H1 (cell line): ENCODE results near the gene DCLK1. TPM values are rescaled to one million over a fixed set of nuclear protein-coding genes. Genes with fewer than 3 reads are reported as not detected.

Experiments used
- CTCF ChIA-PET: fragments of 300-600 bp; sonication (Branson Sonifier 250); formaldehyde crosslinking; loops from one replicate; lab custom pipeline; 2021; ENCODE audit not compliant: partially characterized antibody; lab: Charles Lee
- POLR2A ChIA-PET: fragments of 300-600 bp; sonication (Branson Sonifier 250); formaldehyde crosslinking; loops from one replicate; lab custom pipeline; 2021; ENCODE audit warnings: inconsistent platforms; ENCODE audit not compliant: partially characterized antibody; lab: Charles Lee
- DNase-seq, 2 experiments: peaks; one replicate each; pipeline versions ENCODE4 v3.0.0 to v3.0.0-alpha.2; 2010 to 2022; ENCODE audit warnings: low spot score in 2 of 2, low read depth in 1 of 2, mixed read lengths in 1 of 2
- FAIRE-seq: peaks from 2 replicates; lab custom pipeline; 2011; peaks lifted over from hg19 to GRCh38; lab: Jason Lieb, UNC
- H2AFZ ChIP-seq: 2 replicates; pipeline ENCODE4 v1.8.1; 2012; ENCODE audit warnings: low read length, inconsistent platforms
- H2AK5ac ChIP-seq: 2 replicates; pipeline ENCODE4 v1.6.1; 2013; ENCODE audit warnings: low read depth, low read length
- H2BK120ac ChIP-seq: replicated peaks from 2 replicates; pipeline ENCODE3; 2013; ENCODE audit warnings: low read depth, low read length, inconsistent platforms
- H2BK12ac ChIP-seq: 2 replicates; pipeline ENCODE4 v1.6.1; 2013; ENCODE audit warnings: low read depth, low read length
- H2BK15ac ChIP-seq: 2 replicates; pipeline ENCODE4 v1.6.1; 2013; ENCODE audit warnings: low read length
- H2BK20ac ChIP-seq: 2 replicates; pipeline ENCODE4 v1.6.1; 2013; ENCODE audit warnings: low read length
- H2BK5ac ChIP-seq: 2 replicates; pipeline ENCODE4 v1.6.1; 2013; ENCODE audit warnings: low read depth, low read length
- H3K14ac ChIP-seq: 2 replicates; pipeline ENCODE4 v1.6.1; 2013; ENCODE audit warnings: inconsistent platforms; ENCODE audit not compliant: insufficient read length
- H3K18ac ChIP-seq: 2 replicates; pipeline ENCODE4 v1.6.1; 2013; ENCODE audit warnings: low read length; ENCODE audit errors: extremely low read depth
- H3K23ac ChIP-seq: 2 replicates; pipeline ENCODE4 v1.6.1; 2013; ENCODE audit warnings: inconsistent platforms; ENCODE audit not compliant: insufficient read length
- H3K23me2 ChIP-seq: 2 replicates; pipeline ENCODE4 v1.6.1; 2013; ENCODE audit warnings: low read depth, low read length
- H3K27ac ChIP-seq: 2 replicates; pipeline ENCODE4 v1.6.1; 2011; ENCODE audit warnings: low read depth, low read length, inconsistent platforms
- H3K27me3 ChIP-seq, 4 experiments: replicated peaks in 1 of 4; 1 replicate in 1 of 4; 2 replicates in 3 of 4; pipeline versions ENCODE4 v1.6.1 to v1.8.1; 2011 to 2013; ENCODE audit warnings: low read length in 3 of 4, mild to moderate bottlenecking in 3 of 4, inconsistent platforms in 2 of 4, mixed read lengths in 2 of 4, moderate library complexity in 1 of 4; ENCODE audit not compliant: control insufficient read depth in 3 of 4, insufficient read depth in 3 of 4; ENCODE audit errors: extremely low read depth in 1 of 4
- H3K36me3 ChIP-seq, 4 experiments: 2 replicates each; pipeline versions ENCODE4 v1.6.1 to v1.8.1; 2011 to 2013; ENCODE audit warnings: mild to moderate bottlenecking in 4 of 4, low read length in 3 of 4, moderate library complexity in 2 of 4, control low read depth in 1 of 4, inconsistent platforms in 1 of 4; ENCODE audit not compliant: insufficient read depth in 4 of 4, control insufficient read depth in 2 of 4
- H3K4ac ChIP-seq: replicated peaks from 2 replicates; pipeline ENCODE3; 2013; ENCODE audit warnings: low read length, low read depth, mixed read lengths, inconsistent platforms; ENCODE audit not compliant: insufficient read length
- H3K4me1 ChIP-seq, 4 experiments: replicated peaks in 1 of 4; 1 replicate in 1 of 4; 2 replicates in 3 of 4; pipeline versions ENCODE4 v1.6.1 to v1.8.1; 2011 to 2013; ENCODE audit warnings: low read length in 3 of 4, inconsistent platforms in 2 of 4, mixed read lengths in 1 of 4; ENCODE audit not compliant: insufficient read depth in 4 of 4, control insufficient read depth in 3 of 4
- H3K4me2 ChIP-seq, 2 experiments: 2 replicates each; pipeline versions ENCODE4 v1.6.1 to v1.8.1; 2011 to 2013; ENCODE audit warnings: low read depth in 2 of 2, low read length in 2 of 2, control low read depth in 1 of 2, inconsistent platforms in 1 of 2, mild to moderate bottlenecking in 1 of 2; ENCODE audit not compliant: insufficient read depth in 1 of 2
- H3K4me3 ChIP-seq, 4 experiments: fragments of 200-600, 300-600 bp in 1 of 4; sonication (generic), shearing (Covaris generic), sonication (Bioruptor Twin) in 1 of 4; 2 replicates each; pipeline versions ENCODE4 v1.5.1 to v1.8.1; 2011 to 2016; ENCODE audit warnings: low read length in 4 of 4, low read depth in 3 of 4, control low read depth in 2 of 4, inconsistent platforms in 2 of 4, mild to moderate bottlenecking in 2 of 4, mixed read lengths in 1 of 4, moderate library complexity in 1 of 4; ENCODE audit not compliant: insufficient read depth in 2 of 4; ENCODE audit errors: extremely low read depth in 1 of 4
- H3K56ac ChIP-seq: replicated peaks from 2 replicates; pipeline ENCODE3; 2013; ENCODE audit warnings: low read depth, mild to moderate bottlenecking, mixed read lengths, low read length, inconsistent platforms; ENCODE audit not compliant: insufficient read length
- H3K79me1 ChIP-seq: 2 replicates; pipeline ENCODE4 v1.6.1; 2013; ENCODE audit warnings: low read depth, low read length, control low read depth
- H3K79me2 ChIP-seq, 2 experiments: 2 replicates each; pipeline versions ENCODE4 v1.6.1 to v1.8.1; 2012 to 2013; ENCODE audit warnings: low read length in 2 of 2, mild to moderate bottlenecking in 2 of 2, inconsistent platforms in 1 of 2; ENCODE audit not compliant: insufficient read depth in 2 of 2, control insufficient read depth in 1 of 2
- H3K9ac ChIP-seq, 4 experiments: replicated peaks in 1 of 4; 1 replicate in 1 of 4; 2 replicates in 3 of 4; pipeline versions ENCODE4 v1.6.1 to v1.8.1; 2011 to 2013; ENCODE audit warnings: low read depth in 3 of 4, low read length in 3 of 4, control low read depth in 2 of 4, mild to moderate bottlenecking in 2 of 4, moderate library complexity in 2 of 4, inconsistent platforms in 1 of 4; ENCODE audit errors: extremely low read depth in 1 of 4
- H3K9me3 ChIP-seq, 2 experiments: 2 replicates each; pipeline versions ENCODE4 v1.6.1 to v1.8.1; 2012 to 2013; ENCODE audit warnings: mild to moderate bottlenecking in 2 of 2, moderate library complexity in 2 of 2, control low read depth in 1 of 2, inconsistent platforms in 1 of 2, low read depth in 1 of 2, low read length in 1 of 2, mixed read lengths in 1 of 2; ENCODE audit not compliant: insufficient read depth in 2 of 2
- H4K20me1 ChIP-seq, 2 experiments: replicated peaks in 1 of 2; 2 replicates each; pipeline versions ENCODE3 to v1.8.1; 2011 to 2013; ENCODE audit warnings: inconsistent platforms in 2 of 2, low read length in 2 of 2, mild to moderate bottlenecking in 1 of 2; ENCODE audit not compliant: insufficient read depth in 2 of 2, control insufficient read depth in 1 of 2
- H4K5ac ChIP-seq: 2 replicates; pipeline ENCODE4 v1.6.1; 2013; ENCODE audit warnings: low read length, low read depth, mixed read lengths, inconsistent platforms; ENCODE audit not compliant: insufficient read length
- H4K8ac ChIP-seq: 2 replicates; pipeline ENCODE4 v1.8.0; 2013; ENCODE audit warnings: mild to moderate bottlenecking, moderate library complexity, low read length, inconsistent platforms; ENCODE audit not compliant: insufficient read depth; ENCODE audit errors: extremely low read depth
- H4K91ac ChIP-seq: replicated peaks from 2 replicates; pipeline ENCODE3; 2013; ENCODE audit warnings: low read length, mixed read lengths, inconsistent platforms; ENCODE audit not compliant: insufficient read length
- CEBPB ChIP-seq: IDR thresholded peaks from 2 replicates; pipeline ENCODE4 v1.6.1; 2012; ENCODE audit warnings: low read depth, low read length
- WGBS, 2 experiments: shearing (Covaris generic) in 1 of 2; methylation state at CpG; one replicate each; pipeline versions ENCODE4 v1.1.6 to v1.1.7; 2013 to 2015; ENCODE audit warnings: low lambda C conversion rate in 2 of 2, mixed read lengths in 2 of 2, inconsistent platforms in 1 of 2, low coverage in 1 of 2, missing lambda C conversion rate in 1 of 2; ENCODE audit not compliant: insufficient replicate concordance in 2 of 2, insufficient coverage in 1 of 2, insufficient read length in 1 of 2; ENCODE audit errors: extremely low coverage in 1 of 2, missing lambda C conversion rate in 1 of 2; 5-methylcytosine and 5-hydroxymethylcytosine counted together
- polyA plus RNA-seq, 7 experiments: library from polyadenylated mRNA; depleted of rRNA in 3 of 7; stranded (reverse) in 5 of 7; unstranded in 2 of 7; fragments of >200 nt in 5 of 7; fragments of 200-250 nt in 2 of 7; gene quantifications; 1 replicate in 5 of 7; 2 replicates in 1 of 7; 4 replicates in 1 of 7; pipeline versions ENCODE4 v1.2.1 to v1.2.3, GENCODE V29; 2011 to 2013; ENCODE audit warnings: missing spikeins in 2 of 7, mixed read lengths in 2 of 7
- total RNA-seq: library from RNA; stranded (reverse); fragmentation: NEBNext Ultra II Directional; extraction: Animal tissue kit (Norgen Biotek cat#: 25700); gene quantifications from 2 replicates; pipeline ENCODE4 v1.2.1, GENCODE V29; 2021

Gene DCLK1
- total and polyA plus RNA-seq, 2 of the 8 experiments (the other 6 are each of a cell fraction or from before 2014, with no cell fraction given): 22.8 to 41.0 TPM

DNA sequence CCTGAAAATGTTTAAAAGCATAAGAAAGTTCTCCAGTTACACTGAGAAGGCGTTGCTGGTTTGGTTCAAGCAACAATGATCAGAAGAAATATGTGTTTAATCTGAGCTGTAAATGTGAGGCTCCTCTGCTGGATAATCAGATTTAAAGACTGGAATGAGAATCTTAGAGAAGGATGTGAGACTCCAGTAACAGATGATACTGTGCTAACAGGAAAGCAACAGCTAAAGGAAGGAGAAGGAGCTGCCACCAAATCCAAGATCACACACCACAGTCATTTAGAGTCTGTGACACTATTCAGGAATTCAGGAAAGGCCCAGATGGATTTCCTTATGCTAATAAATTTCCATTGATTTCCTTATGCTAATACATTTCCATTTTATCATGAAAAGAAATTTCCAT is 16.9 kb downstream of the DCLK1 start:
- H3K27me3 ChIP-seq: no peaks in the 10 kb centered on the region
- no peak overlapping the region for H3K23ac ChIP-seq
- no peak overlapping the region for H3K18ac ChIP-seq
- H3K79me2 ChIP-seq: no peaks in the 10 kb centered on the region
- no peak overlapping the region for H2AFZ ChIP-seq
- FAIRE-seq: no peak
- ChIA-PET POLR2A (interaction anchor here (1.3 kb wide), 2 partner anchors 13 to 16 kb away, joined by 3 to 4 read pairs; no protein-coding TSS in a partner anchor), CTCF (interaction anchor here (0.7 to 1.3 kb wide), 4 partner anchors 10 to 337 kb away, joined by 3 to 5 read pairs (median 3); no protein-coding TSS in a partner anchor)
- no peak overlapping the region for H3K27ac ChIP-seq
- no peak overlapping the region for H2AK5ac ChIP-seq
- H3K4me3 ChIP-seq: no peak overlapping the region
- H3K23me2 ChIP-seq: no peaks in the 10 kb centered on the region
- H4K5ac ChIP-seq: no peak overlapping the region
- H4K8ac ChIP-seq: no peak overlapping the region
- H2BK5ac ChIP-seq: no peak overlapping the region
- no peak overlapping the region for H2BK120ac ChIP-seq
- H3K4ac ChIP-seq: no peak overlapping the region
- H3K9ac ChIP-seq: peak overlapping the region in 1 of 4 experiments; percentile 21; a peak in 2 of 7 replicates
- no peaks in the 10 kb centered on the region for H3K4me1 ChIP-seq
- H4K91ac ChIP-seq: no peak overlapping the region
- H3K36me3 ChIP-seq: no peaks in the 10 kb centered on the region
- 88% methylated on average over 1 of the region's 1 CpG; no CpG with 5 or more reads in 1 of the 2 experiments for WGBS, 2 experiments
- no peak overlapping the region for H3K14ac ChIP-seq
- no peak overlapping the region for H3K56ac ChIP-seq
- no peak overlapping the region for H2BK20ac ChIP-seq
- no peak for DNase-seq
- H3K4me2 ChIP-seq: no peak overlapping the region
- H3K79me1 ChIP-seq: no peaks in the 10 kb centered on the region
- peaks cover 0 to 2% of the 10 kb centered on the region in 2 experiments for H4K20me1 ChIP-seq
- no peaks in the 10 kb centered on the region for H3K9me3 ChIP-seq
- H2BK12ac ChIP-seq: no peak overlapping the region
- no peak overlapping the region for H2BK15ac ChIP-seq
- TF ChIP-seq CEBPB: no peak
